Stimulated activated CD4-positive, alpha-beta T cell treated with anti-CD3 and anti-CD28 coated beads, Interleukin-2, amount 100 ng/mL, for 48 hours (primary cell): Measurements from ENCODE around the gene SLC25A38.
"Not testable (repeated sequence)": the region's sequence is repeated elsewhere in the genome, so short reads cannot be mapped to it uniquely, and the experiment has no call there.

ENCODE experiments used
- DNase-seq, 2 donors: peaks; one replicate each; pipeline ENCODE4 v3.0.0-alpha.2; 2020

Gene SLC25A38

GRCh38 chr3:39383045-39383880 lies at the start of gene SLC25A38:
TSS of gene SLC25A38 (plus strand) at chr3:39383370. CDS start at chr3:39383725, 355 bp downstream.
- DNase-seq: peak; percentile 65 to 67

GRCh38 chr3:39333607-39334006 lies 49.6 kb upstream of the SLC25A38 start:
- no peak for DNase-seq

- DNase-seq: no peak
Observed at GRCh38 chr3:39334205-39334604, 49.0 kb upstream of the SLC25A38 start.

- DNase-seq: no peak
Observed at GRCh38 chr3:39338201-39338600, 45.0 kb upstream of the SLC25A38 start.

- no peak for DNase-seq
Observed at GRCh38 chr3:39339086-39339485, 44.1 kb upstream of the SLC25A38 start.

GRCh38 chr3:39343076-39343717 lies 40.0 kb upstream of the SLC25A38 start:
- DNase-seq: no peak

- no peak for DNase-seq
Observed at GRCh38 chr3:39343760-39344159, 39.4 kb upstream of the SLC25A38 start.

- no peak for DNase-seq
Observed at GRCh38 chr3:39344746-39345344, 38.3 kb upstream of the SLC25A38 start.

- no peak for DNase-seq
Observed at GRCh38 chr3:39346785-39347585, 36.2 kb upstream of the SLC25A38 start.

GRCh38 chr3:39347586-39347876 lies 35.6 kb upstream of the SLC25A38 start:
- DNase-seq: no peak

GRCh38 chr3:39349080-39349479 lies 34.1 kb upstream of the SLC25A38 start:
- no peak for DNase-seq

- no peak for DNase-seq
Observed at GRCh38 chr3:39350714-39351113, 32.5 kb upstream of the SLC25A38 start.

- not testable (repeated sequence) for DNase-seq
Observed at GRCh38 chr3:39351134-39351533, 32.0 kb upstream of the SLC25A38 start.

GRCh38 chr3:39353168-39353927 lies 29.8 kb upstream of the SLC25A38 start:
- not testable (repeated sequence) for DNase-seq

- DNase-seq: no peak
Observed at GRCh38 chr3:39358333-39358732, 24.8 kb upstream of the SLC25A38 start.

- peak in 1 of 2 donors; percentile 30 for DNase-seq
Observed at GRCh38 chr3:39361252-39361927, 21.8 kb upstream of the SLC25A38 start.

- DNase-seq: no peak
Observed at GRCh38 chr3:39362192-39362591, 21.0 kb upstream of the SLC25A38 start.

GRCh38 chr3:39362812-39363211 lies 20.4 kb upstream of the SLC25A38 start:
- DNase-seq: no peak

GRCh38 chr3:39370450-39370849 lies 12.7 kb upstream of the SLC25A38 start:
- DNase-seq: not testable (repeated sequence)

GRCh38 chr3:39372833-39373232 lies 10.3 kb upstream of the SLC25A38 start:
- DNase-seq: no peak

GRCh38 chr3:39376959-39377634 lies 6.1 kb upstream of the SLC25A38 start:
- DNase-seq: no peak
